SHP77 (cell line): ENCODE results near the gene GNB4.
A peak's percentile ranks its signal among the peaks of the same experiment; 100 is the strongest.

Experiments used
- DNase-seq, 2 experiments: peaks; one replicate each; lab custom pipeline; 2025; lab: John Stamatoyannopoulos, UW

Gene GNB4

GRCh38 chr3:179355996-179356395 lies 95.3 kb downstream of the GNB4 start:
- no peak for DNase-seq

- no peak for DNase-seq
Measured at GRCh38 chr3:179348325-179349013, 102.8 kb downstream of the GNB4 start.

GRCh38 chr3:179347345-179348194 lies 103.7 kb downstream of the GNB4 start, which contains the start of gene MFN1:
Gene MFN1 (plus strand): TSS chr3:179347709. CDS start chr3:179348852, 1,143 bp downstream.
- DNase-seq = peak; percentile 96
